Psoas muscle (tissue), 8 donors: ENCODE results near the gene DLGAP3. TPM values are rescaled to one million over a fixed set of nuclear protein-coding genes. Genes with fewer than 3 reads are reported as not detected.
A peak's percentile ranks its signal among the peaks of the same experiment; 100 is the strongest.

Experiments
- ATAC-seq, 4 donors: fragments of 200-7000 bp; cut with Tn5 transposase; one replicate each; pipeline ENCODE4 v1.9.1; 2020; ENCODE audit warnings: moderate library complexity in 3 of 4, mild to moderate bottlenecking in 2 of 4
- DNase-seq, 2 donors: peaks; one replicate each; pipeline ENCODE4 v3.0.0-alpha.2; 2020
- H3K27ac ChIP-seq: fragments of 200-600 bp; one replicate; pipeline ENCODE4 v1.8.0; 2022
- H3K27me3 ChIP-seq, 3 donors: fragments of 200-600 bp in 1 of 3; one replicate each; pipeline versions ENCODE4 v1.6.1 to v1.8.0; 2013 to 2022; ENCODE audit warnings: low read length in 2 of 3, mild to moderate bottlenecking in 2 of 3, moderate library complexity in 1 of 3; ENCODE audit not compliant: insufficient read depth in 3 of 3
- H3K36me3 ChIP-seq, 2 donors: fragments of 200-600 bp in 1 of 2; one replicate each; pipeline versions ENCODE4 v1.6.1 to v1.8.0; 2013 to 2022; ENCODE audit warnings: low read depth in 1 of 2, mild to moderate bottlenecking in 1 of 2, moderate library complexity in 1 of 2; ENCODE audit not compliant: insufficient read depth in 1 of 2
- H3K4me1 ChIP-seq: fragments of 200-600 bp; one replicate; pipeline ENCODE4 v1.8.0; 2022
- H3K4me3 ChIP-seq: fragments of 200-600 bp; one replicate; pipeline ENCODE4 v1.8.0; 2022; ENCODE audit warnings: mild to moderate bottlenecking
- H3K9me3 ChIP-seq: fragments of 200-600 bp; one replicate; pipeline ENCODE4 v1.8.0; 2022
- WGBS, 3 donors: extraction: QIAGEN DNeasy Blood & Tissue Kit; methylation state at CpG; one replicate each; pipeline versions ENCODE4 v1.1.6 to v1.1.7; 2013; 5-methylcytosine and 5-hydroxymethylcytosine counted together
- intact Hi-C, 2 donors: fragments of 100-400 bp; cut with DNase I; formaldehyde crosslinking; loops; one replicate each; pipeline versions ENCODE4 v1.11.0 to v1.14.2; 2022
- polyA plus RNA-seq, 3 donors: library from polyadenylated mRNA; stranded (reverse); fragments of 200-250 nt; gene quantifications; one replicate each; pipeline ENCODE4 v1.2.3, GENCODE V29; 2013
- total RNA-seq, 4 donors: library from RNA; stranded (reverse); fragmentation: NEBNext Ultra II Directional in 2 of 4; extraction: Animal tissue kit (Norgen Biotek cat#: 25700) in 2 of 4; gene quantifications; one replicate each; pipeline versions ENCODE4 v1.2.1 to v1.2.4, GENCODE V29; 2021 to 2023
- TF ChIP-seq, protein P1 (sequence below): fragments of 200-600 bp; IDR thresholded peaks from one replicate; pipeline ENCODE4 v1.8.0; 2022; ENCODE audit warnings: antibody characterized with exemption
- donor health status: healthy with polysubstance abuse.
- donor health status: DM: no; HTN: no; CAD: no; lungs with moderate emphysema.
- donor health status: Bipolar disorder and iron deficiency.
- donor health status: healthy.
- donor health status: DM: yes; HTN: yes; CAD: no.
- donor health status: DM: no; HTN: no; CAD: no.
- donor health status: DM: no; HTN: no; CAD: no.
- donor health status: DM: yes; HTN: yes; CAD: no.

DLGAP3 gene
- total and polyA plus RNA-seq, 7 donors = 0.01 to 0.44 (median 0.08) TPM; not detected in 1

DNA sequence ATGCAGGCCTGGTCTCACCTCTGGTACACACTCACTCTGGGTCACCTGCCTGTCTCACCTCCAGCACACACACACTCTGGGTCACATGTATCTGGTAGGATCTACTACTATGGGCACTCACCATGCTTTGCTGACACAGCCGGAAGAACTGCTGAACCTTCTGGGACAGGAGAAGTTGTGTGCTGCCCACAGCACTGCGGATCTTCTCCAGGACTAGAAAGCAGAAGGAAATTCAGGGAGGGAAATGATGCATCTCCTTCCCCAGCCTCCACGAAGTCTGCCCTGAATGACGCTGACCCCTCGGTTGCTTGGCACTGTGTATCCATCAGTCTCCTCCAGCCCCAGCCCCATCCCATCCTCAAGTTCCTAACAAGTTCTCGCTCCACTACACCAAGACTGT is 62.0 kb downstream of the DLGAP3 start:
- intact Hi-C loops = loop anchor here in 1 of 2 donors (5.0 kb wide), 1 partner anchor 80 kb away; no protein-coding TSS in a partner anchor
- WGBS, 3 donors = 83% methylated on average over 6 of the region's 6 CpGs
- Histone ChIP-seq H3K36me3 (no peaks in the 10 kb centered on the region), H3K27ac (no peak overlapping the region), H3K9me3 (no peaks in the 10 kb centered on the region), H3K4me3 (no peak overlapping the region), H3K27me3 (peaks cover 0 to 12% (median 0%) of the 10 kb centered on the region in 3 donors), H3K4me1 (peaks cover 4% of the 10 kb centered on the region)
- DNase-seq (no peak), ATAC-seq (no peak)
- TF ChIP-seq, protein P1, sequence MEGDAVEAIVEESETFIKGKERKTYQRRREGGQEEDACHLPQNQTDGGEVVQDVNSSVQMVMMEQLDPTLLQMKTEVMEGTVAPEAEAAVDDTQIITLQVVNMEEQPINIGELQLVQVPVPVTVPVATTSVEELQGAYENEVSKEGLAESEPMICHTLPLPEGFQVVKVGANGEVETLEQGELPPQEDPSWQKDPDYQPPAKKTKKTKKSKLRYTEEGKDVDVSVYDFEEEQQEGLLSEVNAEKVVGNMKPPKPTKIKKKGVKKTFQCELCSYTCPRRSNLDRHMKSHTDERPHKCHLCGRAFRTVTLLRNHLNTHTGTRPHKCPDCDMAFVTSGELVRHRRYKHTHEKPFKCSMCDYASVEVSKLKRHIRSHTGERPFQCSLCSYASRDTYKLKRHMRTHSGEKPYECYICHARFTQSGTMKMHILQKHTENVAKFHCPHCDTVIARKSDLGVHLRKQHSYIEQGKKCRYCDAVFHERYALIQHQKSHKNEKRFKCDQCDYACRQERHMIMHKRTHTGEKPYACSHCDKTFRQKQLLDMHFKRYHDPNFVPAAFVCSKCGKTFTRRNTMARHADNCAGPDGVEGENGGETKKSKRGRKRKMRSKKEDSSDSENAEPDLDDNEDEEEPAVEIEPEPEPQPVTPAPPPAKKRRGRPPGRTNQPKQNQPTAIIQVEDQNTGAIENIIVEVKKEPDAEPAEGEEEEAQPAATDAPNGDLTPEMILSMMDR = no peak

DNA sequence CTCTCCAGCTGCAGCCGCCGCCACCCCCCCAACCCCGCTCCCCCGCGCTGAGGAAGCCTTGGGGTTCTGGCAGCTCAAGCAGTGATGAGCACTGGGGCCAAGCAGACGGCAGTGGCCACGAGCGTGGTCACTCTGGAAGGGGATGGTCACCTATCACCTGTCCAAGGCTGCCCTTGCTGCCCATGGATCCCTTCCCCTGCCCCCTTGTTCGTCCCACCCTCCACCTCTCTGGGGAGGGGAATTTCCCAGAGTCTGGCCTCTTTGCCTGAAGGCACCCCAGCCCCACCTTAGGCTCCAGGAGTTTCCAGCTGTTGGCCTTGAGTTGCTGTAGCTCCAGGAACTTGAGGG is 62.7 kb downstream of the DLGAP3 start:
- no peak for ATAC-seq
- intact Hi-C loops = loop anchor here (1.0 to 5.0 kb wide), 2 partner anchors 79 to 80 kb away; no protein-coding TSS in a partner anchor

DNA sequence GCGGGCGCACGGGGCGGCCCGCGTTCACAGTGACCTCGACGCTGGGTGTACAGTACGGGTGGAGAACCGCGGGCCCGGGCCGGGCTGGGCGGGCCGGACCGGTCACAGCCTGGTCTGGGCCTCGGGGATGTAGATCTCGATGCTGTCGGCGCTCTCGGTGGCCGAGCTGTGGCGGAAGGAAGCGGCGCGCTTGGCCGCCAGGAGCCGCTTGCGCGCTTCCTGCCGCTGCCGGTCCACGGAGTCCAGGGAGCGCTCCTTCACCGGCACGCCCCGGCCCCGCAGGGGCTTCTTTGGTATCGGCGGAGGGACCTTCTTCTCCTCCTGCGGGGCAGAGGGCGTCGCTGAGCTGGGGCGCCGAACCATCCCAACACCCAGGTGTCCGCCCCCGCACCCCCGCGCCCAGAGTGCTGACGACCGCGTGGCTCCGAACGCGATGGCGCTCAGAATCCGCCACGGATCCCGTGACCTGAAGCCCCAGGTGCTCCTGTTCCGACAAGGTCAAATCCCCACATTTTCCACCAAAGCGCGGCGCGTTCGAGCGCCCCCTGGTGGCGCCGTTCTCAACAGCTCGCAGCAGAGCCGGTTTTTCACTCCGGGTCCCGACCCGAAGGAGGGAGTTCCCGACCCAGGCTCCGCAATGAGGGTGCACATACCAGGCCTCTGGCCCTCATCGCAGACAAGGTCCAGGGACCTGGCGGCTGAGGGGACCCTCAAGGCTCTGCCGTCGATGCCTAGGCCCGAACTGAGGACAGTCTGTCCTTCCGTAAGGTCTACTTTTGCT is 63.3 kb downstream of the DLGAP3 start:
- Histone ChIP-seq H3K27me3 (no peaks in the 10 kb centered on the region), H3K9me3 (no peaks in the 10 kb centered on the region), H3K4me3 (peak overlapping the region; percentile 81), H3K4me1 (peaks cover 4% of the 10 kb centered on the region), H3K27ac (peak overlapping the region; percentile 60), H3K36me3 (no peaks in the 10 kb centered on the region)
- 1 to 2% (median 1%) methylated on average over 59 to 81 of the region's 81 CpGs for WGBS, 3 donors
- ATAC-seq = peak; percentile 75 to 94 (median 78)
- peak; percentile 87 to 91 for DNase-seq
- TF ChIP-seq, protein P1 = peak; percentile 98
- intact Hi-C loops = loop anchor here (1.0 to 5.0 kb wide), 2 partner anchors 79 to 80 kb away; no protein-coding TSS in a partner anchor

More for the DNA sequence above, 62.7 kb downstream of the DLGAP3 start:
- H3K36me3 ChIP-seq = no peaks in the 10 kb centered on the region
- TF ChIP-seq, protein P1 = no peak
- peaks cover 4% of the 10 kb centered on the region for H3K4me1 ChIP-seq
- WGBS, 3 donors = 21 to 26% (median 24%) methylated on average over 9 of the region's 9 CpGs
- peak overlapping the region; percentile 81 for H3K4me3 ChIP-seq
- no peaks in the 10 kb centered on the region for H3K9me3 ChIP-seq
- peaks cover 0 to 6% (median 0%) of the 10 kb centered on the region in 3 donors for H3K27me3 ChIP-seq
- no peak overlapping the region for H3K27ac ChIP-seq
- no peak for DNase-seq

DNA sequence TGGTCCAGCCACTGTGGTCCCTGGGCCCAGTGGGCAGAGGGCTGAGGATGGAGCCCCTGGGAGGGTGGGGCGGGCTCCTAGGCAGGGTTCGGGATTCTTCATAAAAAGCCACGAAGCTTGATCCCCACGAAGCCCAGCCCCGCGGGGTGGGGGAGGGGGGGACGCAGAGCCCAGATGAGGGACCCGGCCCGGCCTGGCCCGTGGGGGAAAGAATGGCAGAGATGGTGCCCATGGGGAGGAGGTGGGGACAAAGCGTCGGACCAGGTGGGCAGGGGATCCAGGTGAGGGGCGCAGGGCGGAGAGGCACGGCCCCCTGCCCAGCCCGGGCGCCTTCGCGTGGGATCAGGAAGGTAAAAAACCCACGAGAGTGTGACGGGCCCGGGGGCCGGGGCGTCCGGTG is 63.9 kb downstream of the DLGAP3 start:
- Histone ChIP-seq H3K4me1 (peaks cover 4% of the 10 kb centered on the region), H3K27me3 (no peaks in the 10 kb centered on the region), H3K27ac (peak overlapping the region; percentile 60), H3K9me3 (no peaks in the 10 kb centered on the region), H3K36me3 (no peaks in the 10 kb centered on the region), H3K4me3 (peak overlapping the region; percentile 81)
- DNase-seq (no peak), ATAC-seq (peak; percentile 5 to 19 (median 10))
- TF ChIP-seq, protein P1 = no peak
- 16 to 24% (median 18%) methylated on average over 12 to 25 of the region's 25 CpGs for WGBS, 3 donors
- intact Hi-C loops = loop anchor here in 1 of 2 donors (5.0 kb wide), 1 partner anchor 78 kb away; no protein-coding TSS in a partner anchor
